ENCODE measurements around the gene MED1. TPM values are rescaled to one million over a fixed set of nuclear protein-coding genes. Genes with fewer than 3 reads are reported as not detected.

The MED1 gene
- polyA plus RNA-seq, 3 donors, result 5.0 to 9.1 (median 7.6) TPM

- Histone ChIP-seq H3K4me1 (ENCODE audit: control insufficient read depth in 1 of 2, insufficient read depth in 2 of 2, low read length in 2 of 2) (peaks cover 12 to 16% of the 10 kb centered on the region in 2 donors), H3K27ac (ENCODE audit: low read depth in 1 of 2, low read length in 2 of 2) (peak overlapping the region in 1 of 2 donors; percentile 89), H3K36me3 (replicated peaks in 1 of 2; ENCODE audit: control insufficient read depth in 1 of 2, insufficient read depth in 2 of 2, low read length in 2 of 2) (peaks cover 18 to 31% of the 10 kb centered on the region in 2 donors), H3K27me3 (ENCODE audit: control insufficient read depth in 2 of 2, insufficient read depth in 2 of 2, low read length in 2 of 2) (no peaks in the 10 kb centered on the region), H3K9ac (ENCODE audit: insufficient read depth, low read length, poor library complexity, severe bottlenecking) (peak overlapping the region; percentile 94), H3K79me2 (ENCODE audit: insufficient read depth, low read length) (peaks cover 58% of the 10 kb centered on the region), H4K20me1 (ENCODE audit: insufficient read depth, low read length) (peaks cover 8% of the 10 kb centered on the region), H3K9me3 (replicated peaks in 1 of 2; ENCODE audit: control insufficient read depth in 1 of 2, insufficient read depth in 1 of 2, low read length in 2 of 2) (no peaks in the 10 kb centered on the region), H3K4me3 (replicated peaks in 1 of 3; ENCODE audit: low read depth in 2 of 3, low read length in 3 of 3) (peak overlapping the region in 1 of 3 experiments; percentile 88), H2AFZ (ENCODE audit: insufficient read depth, low read depth, low read length, poor library complexity, severe bottlenecking) (no peak overlapping the region), H3K4me2 (replicated peaks; ENCODE audit: extremely low read depth, low read length, poor library complexity, severe bottlenecking) (peak overlapping the region; percentile 82)
- no peak for TF ChIP-seq CTCF (IDR thresholded peaks at IDR 0.05)
- 92% methylated on average over 12 of the region's 13 CpGs for WGBS (ENCODE audit: insufficient coverage)
- DNase-seq, result no peak
- Mint-ChIP-seq H3K27me3 (ENCODE audit: low read depth in 3 of 3) (peaks cover 0 to 2% (median 0%) of the 10 kb centered on the region in 3 donors), H3K36me3 (peaks cover 23 to 38% of the 10 kb centered on the region in 2 donors), H3K4me3 (no peak overlapping the region), H3K4me1 (peaks cover 15% of the 10 kb centered on the region), H3K9me3 (peaks cover 0 to 3% (median 0%) of the 10 kb centered on the region in 7 donors), H3K27ac (peak overlapping the region in 1 of 7 donors; percentile 16)
- intact Hi-C loops (cut with micrococcal nuclease), result loop anchor here in 1 of 2 donors (2.0 kb wide), 1 partner anchor 49 kb away; the partner anchor contains the start of gene FBXL20
These were observed 1.0 kb downstream of the MED1 start for GRCh38 chr17:39450051-39450450.

- peaks cover 8% of the 10 kb centered on the region for H4K20me1 ChIP-seq (ENCODE audit: insufficient read depth, low read length)
- no peak for DNase-seq
- 100% methylated on average over 2 of the region's 5 CpGs for WGBS (ENCODE audit: insufficient coverage)
- H2AFZ ChIP-seq (ENCODE audit: insufficient read depth, low read depth, low read length, poor library complexity, severe bottlenecking), result no peak overlapping the region
- Mint-ChIP-seq H3K36me3 (peaks cover 40 to 59% of the 10 kb centered on the region in 2 donors), H3K27ac (no peak overlapping the region), H3K4me3 (no peak overlapping the region), H3K9me3 (peaks cover 0 to 3% (median 0%) of the 10 kb centered on the region in 7 donors), H3K4me1 (peaks cover 15% of the 10 kb centered on the region), H3K27me3 (ENCODE audit: low read depth in 3 of 3) (no peaks in the 10 kb centered on the region)
- no peaks in the 10 kb centered on the region for H3K9me3 ChIP-seq (replicated peaks in 1 of 2; ENCODE audit: control insufficient read depth in 1 of 2, insufficient read depth in 1 of 2, low read length in 2 of 2)
- TF ChIP-seq CTCF (IDR thresholded peaks at IDR 0.05), result no peak
- peaks cover 12 to 16% of the 10 kb centered on the region in 2 donors for H3K4me1 ChIP-seq (ENCODE audit: control insufficient read depth in 1 of 2, insufficient read depth in 2 of 2, low read length in 2 of 2)
- no peak overlapping the region for H3K4me2 ChIP-seq (replicated peaks; ENCODE audit: extremely low read depth, low read length, poor library complexity, severe bottlenecking)
- peaks cover 34 to 56% of the 10 kb centered on the region in 2 donors for H3K36me3 ChIP-seq (replicated peaks in 1 of 2; ENCODE audit: control insufficient read depth in 1 of 2, insufficient read depth in 2 of 2, low read length in 2 of 2)
- intact Hi-C loops (cut with micrococcal nuclease), result no loop called here
- H3K4me3 ChIP-seq (replicated peaks in 1 of 3; ENCODE audit: low read depth in 2 of 3, low read length in 3 of 3), result no peak overlapping the region
- peaks cover 58% of the 10 kb centered on the region for H3K79me2 ChIP-seq (ENCODE audit: insufficient read depth, low read length)
- no peak overlapping the region for H3K27ac ChIP-seq (ENCODE audit: low read depth in 1 of 2, low read length in 2 of 2)
- H3K27me3 ChIP-seq (ENCODE audit: control insufficient read depth in 2 of 2, insufficient read depth in 2 of 2, low read length in 2 of 2), result no peaks in the 10 kb centered on the region
- no peak overlapping the region for H3K9ac ChIP-seq (ENCODE audit: insufficient read depth, low read length, poor library complexity, severe bottlenecking)
These were observed 3.5 kb downstream of the MED1 start for GRCh38 chr17:39447561-39447960.

All from CD14-positive monocyte (primary cell).